PC-9 (cell line): ENCODE data around the gene IRX5. TPM values are rescaled to one million over a fixed set of nuclear protein-coding genes. Genes with fewer than 3 reads are reported as not detected.

Experiments
- BruUV-seq: library from RNA; stranded (reverse); fragments of 400-500 nt; replicated peaks from 2 replicates; lab custom pipeline; 2021; lab: Mats Ljungman, UMichigan
- CTCF ChIA-PET: fragments of 300-600 bp; sonication (Branson Sonifier 250); formaldehyde crosslinking; loops from one replicate; lab custom pipeline; 2022; ENCODE audit warnings: antibody characterized with exemption; lab: Charles Lee
- POLR2A ChIA-PET: fragments of 300-600 bp; sonication (Branson Sonifier 250); formaldehyde crosslinking; loops from one replicate; lab custom pipeline; 2022; ENCODE audit warnings: antibody characterized with exemption; ENCODE audit not compliant: unreplicated experiment; lab: Charles Lee
- DNase-seq, 2 experiments: peaks; one replicate each; pipeline versions ENCODE4 v3.0.0 to v3.0.0-alpha.2; 2015 to 2022; ENCODE audit warnings: mixed read lengths in 1 of 2
- H2AFZ ChIP-seq: fragments of 200-600 bp; sonication (generic); 2 replicates; pipeline ENCODE4 v1.8.1; 2017; ENCODE audit warnings: antibody characterized with exemption
- H3F3A ChIP-seq: fragments of 200-600 bp; sonication (generic); 2 replicates; pipeline ENCODE4 v1.8.1; 2017; ENCODE audit warnings: antibody characterized with exemption, mild to moderate bottlenecking, low read depth; ENCODE audit not compliant: insufficient read depth
- H3K27ac ChIP-seq: fragments of 200-600 bp; sonication (generic); 2 replicates; pipeline ENCODE4 v1.6.1; 2016; ENCODE audit warnings: mixed run types
- H3K27me3 ChIP-seq: fragments of 200-600 bp; sonication (generic); 2 replicates; pipeline ENCODE4 v1.6.1; 2016; ENCODE audit warnings: low read depth, mixed run types; ENCODE audit not compliant: insufficient read depth
- H3K36me3 ChIP-seq: fragments of 200-600 bp; sonication (generic); 2 replicates; pipeline ENCODE4 v1.6.1; 2016; ENCODE audit warnings: low read depth, mixed run types
- H3K4me1 ChIP-seq: fragments of 200-600 bp; sonication (generic); replicated peaks from 2 replicates; pipeline ENCODE4 v1.6.1; 2016; ENCODE audit warnings: mixed run types; ENCODE audit not compliant: insufficient read depth
- H3K4me2 ChIP-seq: fragments of 200-600 bp; sonication (generic); 2 replicates; pipeline ENCODE4 v1.6.1; 2017; ENCODE audit warnings: mixed run types
- H3K4me3 ChIP-seq: fragments of 200-600 bp; sonication (generic); 2 replicates; pipeline ENCODE4 v1.6.1; 2016; ENCODE audit warnings: mixed run types
- H3K79me2 ChIP-seq: fragments of 200-600 bp; sonication (generic); 2 replicates; pipeline ENCODE4 v1.6.1; 2017; ENCODE audit warnings: low read depth, mixed run types
- H3K9me2 ChIP-seq: fragments of 200-600 bp; sonication (generic); 2 replicates; pipeline ENCODE4 v1.8.1; 2017; ENCODE audit warnings: mild to moderate bottlenecking; ENCODE audit not compliant: insufficient read depth
- H3K9me3 ChIP-seq: fragments of 200-600 bp; sonication (generic); 2 replicates; pipeline ENCODE4 v1.8.1; 2016; ENCODE audit warnings: low read depth; ENCODE audit not compliant: insufficient read depth
- H4K20me1 ChIP-seq: fragments of 200-600 bp; sonication (generic); 2 replicates; pipeline ENCODE4 v1.8.1; 2017; ENCODE audit not compliant: insufficient read depth
- EZH2 ChIP-seq: fragments of 200-600 bp; sonication (generic); IDR thresholded peaks from 2 replicates; pipeline ENCODE4 v1.8.0; 2017; ENCODE audit warnings: antibody characterized with exemption, low read depth
- intact Hi-C: fragments of 100-400 bp; cut with micrococcal nuclease; formaldehyde crosslinking; loops from one replicate; pipeline ENCODE4 v1.10.0; 2022; ENCODE audit not compliant: unreplicated experiment
- total RNA-seq: library from RNA; stranded (reverse); gene quantifications from 2 replicates; pipeline ENCODE4 v1.2.3, GENCODE V29; 2021
- TF ChIP-seq, protein P1 (sequence below): fragments of 200-600 bp; sonication (generic); conservative IDR thresholded peaks from 2 replicates; pipeline ENCODE4 v1.6.1; 2017; ENCODE audit warnings: mixed run types, antibody characterized with exemption, mild to moderate bottlenecking, moderate library complexity

The IRX5 gene
- total RNA-seq, 1 experiment from 2014 or later = not detected

DNA sequence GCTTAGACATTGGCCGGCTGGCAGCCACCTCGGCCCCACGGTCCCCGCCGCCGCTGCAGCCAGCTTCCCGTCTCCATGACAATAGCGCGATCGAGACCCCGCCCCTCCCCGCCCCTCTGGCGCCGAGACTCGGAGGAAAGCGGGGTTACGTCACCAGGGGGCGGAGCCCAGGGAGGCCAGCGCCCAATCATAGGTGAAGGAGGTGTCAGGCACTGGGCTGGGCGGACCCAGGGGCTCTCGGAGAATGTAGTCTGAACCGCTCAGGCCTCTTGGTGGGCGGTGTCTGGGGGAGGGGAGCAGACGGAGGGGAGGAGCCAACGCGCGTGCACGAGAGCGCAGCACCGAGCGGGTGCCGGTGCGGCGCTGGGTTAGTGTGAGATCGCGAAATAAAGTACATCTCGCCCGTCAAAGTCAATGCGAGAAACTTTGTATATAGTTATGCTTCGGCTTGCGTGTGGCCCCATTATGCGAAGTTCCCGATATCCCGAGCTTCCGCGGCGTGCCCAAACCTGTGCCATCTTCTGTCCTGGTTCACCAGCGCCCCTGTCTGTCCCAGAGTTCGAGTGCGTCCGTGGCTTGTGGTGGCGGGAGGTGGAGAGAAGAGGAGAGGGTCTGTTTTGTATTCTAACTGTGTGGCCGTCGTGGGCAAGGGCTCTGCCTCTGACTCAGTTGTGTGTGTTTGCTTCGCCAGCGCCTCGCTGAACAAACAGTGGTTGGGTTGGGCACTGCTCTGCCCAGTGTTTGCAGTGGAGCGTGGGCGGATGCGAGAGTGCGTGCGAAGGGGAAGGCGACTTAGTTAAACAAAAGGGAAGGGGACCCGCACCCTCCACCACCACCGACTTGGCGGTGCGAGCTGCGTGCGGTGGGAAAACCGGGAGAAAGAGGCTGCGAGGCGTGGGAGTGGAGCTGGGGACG lies 1.3 kb upstream of the IRX5 start:
- H3K36me3 ChIP-seq = no peaks in the 10 kb centered on the region
- peaks cover 41% of the 10 kb centered on the region for H3K79me2 ChIP-seq
- H3K9me2 ChIP-seq = no peaks in the 10 kb centered on the region
- TF ChIP-seq, protein P1, sequence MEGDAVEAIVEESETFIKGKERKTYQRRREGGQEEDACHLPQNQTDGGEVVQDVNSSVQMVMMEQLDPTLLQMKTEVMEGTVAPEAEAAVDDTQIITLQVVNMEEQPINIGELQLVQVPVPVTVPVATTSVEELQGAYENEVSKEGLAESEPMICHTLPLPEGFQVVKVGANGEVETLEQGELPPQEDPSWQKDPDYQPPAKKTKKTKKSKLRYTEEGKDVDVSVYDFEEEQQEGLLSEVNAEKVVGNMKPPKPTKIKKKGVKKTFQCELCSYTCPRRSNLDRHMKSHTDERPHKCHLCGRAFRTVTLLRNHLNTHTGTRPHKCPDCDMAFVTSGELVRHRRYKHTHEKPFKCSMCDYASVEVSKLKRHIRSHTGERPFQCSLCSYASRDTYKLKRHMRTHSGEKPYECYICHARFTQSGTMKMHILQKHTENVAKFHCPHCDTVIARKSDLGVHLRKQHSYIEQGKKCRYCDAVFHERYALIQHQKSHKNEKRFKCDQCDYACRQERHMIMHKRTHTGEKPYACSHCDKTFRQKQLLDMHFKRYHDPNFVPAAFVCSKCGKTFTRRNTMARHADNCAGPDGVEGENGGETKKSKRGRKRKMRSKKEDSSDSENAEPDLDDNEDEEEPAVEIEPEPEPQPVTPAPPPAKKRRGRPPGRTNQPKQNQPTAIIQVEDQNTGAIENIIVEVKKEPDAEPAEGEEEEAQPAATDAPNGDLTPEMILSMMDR = no peak; the same call in 1 of the 2 replicates
- TF ChIP-seq EZH2 = no peak
- H2AFZ ChIP-seq = peak overlapping the region; percentile 98
- 0 out of 2 replicates have a peak, but pooled peaks cover 8% of the 10 kb centered on the region for H4K20me1 ChIP-seq
- H3K4me1 ChIP-seq = peaks cover 24% of the 10 kb centered on the region
- BruUV-seq = no TSS peak
- no peaks in the 10 kb centered on the region for H3K9me3 ChIP-seq
- no peaks in the 10 kb centered on the region for H3K27me3 ChIP-seq
- no peaks in the 10 kb centered on the region; the same call in 1 of the 2 replicates for H3F3A ChIP-seq
- H3K4me2 ChIP-seq = peak overlapping the region; percentile 90
- intact Hi-C loops = loop anchor here (2.0 kb wide), 1 partner anchor 1161 kb away; no protein-coding TSS in a partner anchor
- CTCF ChIA-PET = no interaction called here
- POLR2A ChIA-PET = no interaction called here
- no peak overlapping the region; the same call in 1 of the 2 replicates for H3K27ac ChIP-seq
- peak overlapping the region; percentile 80 for H3K4me3 ChIP-seq
- peak; percentile 89 to 95 for DNase-seq

GRCh38 chr16:54930869-54931119 lies 129 bp downstream of the IRX5 start:
- intact Hi-C loops = no loop called here
- no peaks in the 10 kb centered on the region; the same call in 1 of the 2 replicates for H3F3A ChIP-seq
- BruUV-seq = no TSS peak
- H2AFZ ChIP-seq = peak overlapping the region; percentile 91
- no peak for DNase-seq
- no peak overlapping the region for H3K27ac ChIP-seq
- H3K36me3 ChIP-seq = no peaks in the 10 kb centered on the region
- no peaks in the 10 kb centered on the region for H3K9me3 ChIP-seq
- H4K20me1 ChIP-seq = no peaks in the 10 kb centered on the region
- H3K9me2 ChIP-seq = no peaks in the 10 kb centered on the region
- H3K4me3 ChIP-seq = peak overlapping the region; percentile 80
- POLR2A ChIA-PET = interaction anchor here (0.6 kb wide), 1 partner anchor 646 kb away, joined by 3 read pairs; no protein-coding TSS in a partner anchor
- no peak for TF ChIP-seq EZH2
- TF ChIP-seq, protein P1 = no peak
- peaks cover 31% of the 10 kb centered on the region for H3K79me2 ChIP-seq
- H3K4me1 ChIP-seq = peaks cover 24% of the 10 kb centered on the region
- CTCF ChIA-PET = no interaction called here
- H3K27me3 ChIP-seq = no peaks in the 10 kb centered on the region
- peak overlapping the region; percentile 90 for H3K4me2 ChIP-seq

DNA sequence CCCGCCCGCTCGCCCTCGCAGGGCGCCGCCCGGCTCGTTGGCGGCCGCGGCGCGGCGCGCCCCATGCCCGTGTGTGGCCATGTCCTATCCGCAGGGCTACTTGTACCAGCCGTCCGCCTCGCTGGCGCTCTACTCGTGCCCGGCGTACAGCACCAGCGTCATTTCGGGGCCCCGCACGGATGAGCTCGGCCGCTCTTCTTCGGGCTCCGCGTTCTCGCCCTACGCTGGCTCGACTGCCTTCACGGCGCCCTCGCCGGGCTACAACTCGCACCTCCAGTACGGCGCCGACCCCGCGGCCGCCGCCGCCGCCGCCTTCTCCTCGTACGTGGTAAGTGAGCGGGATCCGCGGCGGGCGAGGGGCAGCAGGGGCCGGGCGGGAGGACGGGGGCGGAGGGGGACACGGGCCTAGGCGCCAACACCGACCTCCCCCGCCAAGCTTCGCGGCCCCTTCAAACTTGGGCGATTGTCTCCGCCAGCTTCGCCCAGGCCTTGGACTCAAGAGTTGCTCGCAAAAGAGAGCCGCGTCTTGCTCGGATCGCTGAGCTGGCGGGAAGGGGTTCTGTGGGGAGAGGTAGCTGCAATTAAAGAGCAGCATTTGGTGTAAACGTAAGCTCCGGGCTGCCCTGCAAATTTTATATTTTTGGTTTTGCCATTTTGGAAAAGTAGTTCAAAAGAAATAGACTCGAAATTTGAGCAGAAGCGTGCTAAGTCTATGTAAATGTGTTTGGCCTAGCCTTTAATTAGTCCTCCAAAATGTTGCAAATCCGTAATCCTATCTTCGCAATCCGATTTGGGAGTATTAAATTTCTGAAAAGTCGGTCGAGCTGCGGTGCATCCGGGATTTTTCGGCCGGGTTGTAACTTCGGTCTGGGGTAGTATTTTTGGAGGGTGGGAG lies 702 bp downstream of the IRX5 start:
- Histone ChIP-seq H4K20me1 (no peaks in the 10 kb centered on the region), H3K4me3 (peak overlapping the region; percentile 80), H2AFZ (peak overlapping the region; percentile 91), H3K9me2 (no peaks in the 10 kb centered on the region), H3F3A (no peaks in the 10 kb centered on the region; the same call in 1 of the 2 replicates), H3K27ac (no peak overlapping the region), H3K36me3 (no peaks in the 10 kb centered on the region), H3K27me3 (no peaks in the 10 kb centered on the region), H3K4me2 (peak overlapping the region; percentile 90), H3K4me1 (peaks cover 19% of the 10 kb centered on the region), H3K79me2 (peaks cover 25% of the 10 kb centered on the region), H3K9me3 (no peaks in the 10 kb centered on the region)
- no peak for DNase-seq
- ChIA-PET POLR2A (no interaction called here), CTCF (no interaction called here)
- intact Hi-C loops = no loop called here
- BruUV-seq = no TSS peak
- no peak for TF ChIP-seq EZH2
- TF ChIP-seq, protein P1 = no peak
